Measurements from ENCODE around the gene TBC1D7. TPM values are rescaled to one million over a fixed set of nuclear protein-coding genes. Genes with fewer than 3 reads are reported as not detected.

The TBC1D7 gene
- total and polyA plus RNA-seq, 10 of the 15 experiments (the other 5 are each of a cell fraction or from before 2014, with no cell fraction given), result 20.1 to 65.9 (median 31.3) TPM

DNA sequence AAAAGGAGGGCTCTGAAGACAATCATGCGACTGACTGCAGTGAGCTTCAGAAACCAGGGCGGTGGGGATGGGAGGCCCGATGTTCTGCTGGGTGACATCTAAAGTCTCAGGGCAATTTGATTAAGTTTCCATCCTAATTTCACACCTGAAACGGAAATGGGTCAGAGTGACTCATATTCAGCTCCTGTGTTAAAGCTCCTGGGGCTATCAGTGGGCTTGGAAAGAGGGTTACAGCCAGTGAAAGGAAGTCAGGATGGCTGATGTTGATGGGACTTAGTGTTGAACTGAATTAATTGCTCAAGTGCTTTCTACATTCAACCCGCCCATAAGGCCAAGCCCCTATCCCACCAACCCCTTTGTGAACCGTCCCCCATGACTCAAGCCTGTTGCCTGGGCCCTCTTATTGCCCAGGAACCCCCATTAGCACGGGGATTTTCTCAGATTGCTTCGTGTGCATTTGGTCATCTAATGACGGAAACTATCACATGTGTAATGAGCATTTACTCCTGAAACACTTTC, 47.1 kb upstream of the TBC1D7 start (continued):
- no peak for TF ChIP-seq SUPT20H (IDR thresholded peaks at IDR 0.05; ENCODE audit: borderline replicate concordance, control insufficient read depth, low read depth, low read length)

DNA sequence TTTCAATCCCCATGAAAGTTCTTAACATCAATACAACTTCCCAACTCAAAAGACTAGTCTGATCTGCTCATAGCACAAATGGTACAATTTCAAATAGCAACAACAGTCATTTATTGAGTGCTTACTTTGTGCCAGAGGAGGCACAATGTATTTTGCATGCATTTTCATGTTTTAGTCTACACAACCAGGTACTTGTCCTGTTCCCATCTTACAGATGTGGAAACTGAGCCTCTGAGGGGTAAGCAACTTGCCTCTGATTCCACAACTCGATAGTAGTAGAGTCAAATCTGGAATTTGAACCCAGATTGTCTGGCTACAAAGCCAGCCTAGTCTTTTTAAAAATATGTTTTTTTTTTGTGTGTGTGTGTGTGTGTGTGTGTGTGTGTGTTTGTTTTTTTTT, 45.6 kb upstream of the TBC1D7 start:
- Histone ChIP-seq H3K79me2 (ENCODE audit: control insufficient read depth, insufficient read depth, low read length) (peaks cover 20% of the 10 kb centered on the region), H3K27me3 (replicated peaks in 1 of 2; ENCODE audit: control insufficient read depth in 2 of 2, insufficient read depth in 2 of 2, low read length in 1 of 2) (no peaks in the 10 kb centered on the region), H2AFZ (ENCODE audit: control insufficient read depth, low read depth, low read length) (no peak overlapping the region), H3K4me2 (ENCODE audit: control insufficient read depth, insufficient read depth) (peak overlapping the region; percentile 63), H4K20me1 (ENCODE audit: control insufficient read depth, insufficient read depth) (no peaks in the 10 kb centered on the region), H3K9ac (ENCODE audit: control insufficient read depth, insufficient read depth, low read length) (peak overlapping the region; percentile 7; the same call in 1 of the 2 replicates), H3K4me1 (ENCODE audit: control insufficient read depth, insufficient read depth, low read length) (peaks cover 57% of the 10 kb centered on the region), H3K9me3 (replicated peaks; ENCODE audit: control insufficient read depth, insufficient read depth, low read length) (peaks cover 5% of the 10 kb centered on the region; the same call in 2 of the 3 replicates), H3K27ac (ENCODE audit: control insufficient read depth, insufficient read depth) (peak overlapping the region; percentile 53), H3K36me3 (ENCODE audit: control insufficient read depth in 2 of 2, insufficient read depth in 2 of 2, low read length in 1 of 2) (peaks cover 2 to 6% of the 10 kb centered on the region in 2 experiments; a peak in 3 of 4 replicates), H3K4me3 (0 out of 2 replicates have a peak overlapping the region, but pooled peaks have one; percentile 13)
- no peak for DNase-seq (ENCODE audit: low read depth, low spot score)
- RAD21 ChIA-PET (ENCODE audit: unreplicated experiment), result interaction anchor here (1.1 to 2.8 kb wide), 9 partner anchors 10 to 202 kb away, joined by 4 to 104 read pairs (median 18); partner anchors contain the start of gene GFOD1
- BruUV-seq (replicated peaks), result no TSS peak
- WGBS (ENCODE audit: insufficient coverage, insufficient replicate concordance, low lambda C conversion rate, missing lambda C conversion rate), result 82% methylated on average over 1 of the region's 1 CpG
- POLR2A ChIA-PET, result interaction anchor here (1.0 to 2.5 kb wide), 6 partner anchors 12 to 110 kb away, joined by 3 to 45 read pairs (median 9); no protein-coding TSS in a partner anchor
- CTCF ChIA-PET, result interaction anchor here (1.0 to 2.8 kb wide), 6 partner anchors 17 to 111 kb away, joined by 3 to 41 read pairs (median 15); no protein-coding TSS in a partner anchor
- SMC1A ChIA-PET (ENCODE audit: uncharacterized antibody, unreplicated experiment), result interaction anchor here (1.3 to 5.1 kb wide), 9 partner anchors 10 to 202 kb away, joined by 3 to 178 read pairs (median 11); no protein-coding TSS in a partner anchor
- no peak for FAIRE-seq
- in situ Hi-C loops (cut with MboI), result no loop called here
- no peak for ATAC-seq
- intact Hi-C loops (cut with micrococcal nuclease; ENCODE audit: unreplicated experiment), result loop anchor here (2.0 kb wide), 1 partner anchor 37 kb away; no protein-coding TSS in a partner anchor
- TF ChIP-seq PAX8 (IDR thresholded peaks at IDR 0.05) (no peak), ZNF384 (IDR thresholded peaks at IDR 0.05; ENCODE audit: borderline replicate concordance, low read depth, low read length) (no peak), EP300 (IDR thresholded peaks at IDR 0.05; ENCODE audit: borderline replicate concordance in 1 of 2, control insufficient read depth in 1 of 2, low read depth in 2 of 2, low read length in 2 of 2) (no peak), JUND (IDR thresholded peaks at IDR 0.05; ENCODE audit: low read depth, low read length) (no peak), NFIC (IDR thresholded peaks at IDR 0.05; ENCODE audit: low read depth, low read length) (no peak), RELA (IDR thresholded peaks at IDR 0.05; ENCODE audit: borderline replicate concordance, partially characterized antibody) (no peak), MYC (IDR thresholded peaks at IDR 0.05; ENCODE audit: insufficient read depth, insufficient read length, insufficient replicate concordance, low read length, severe bottlenecking) (no peak), CREB1 (IDR thresholded peaks at IDR 0.05; ENCODE audit: low read depth) (no peak), POU2F2 (IDR thresholded peaks at IDR 0.05; ENCODE audit: borderline replicate concordance, low read depth, low read length) (no peak), SIN3A (IDR thresholded peaks at IDR 0.05; ENCODE audit: low read depth, low read length) (no peak), SMAD5 (IDR thresholded peaks at IDR 0.05; ENCODE audit: low read depth) (no peak), EZH2 (IDR thresholded peaks at IDR 0.05; ENCODE audit: borderline replicate concordance, control insufficient read depth, low read depth, low read length) (no peak)
- TF ChIP-seq, protein P1, sequence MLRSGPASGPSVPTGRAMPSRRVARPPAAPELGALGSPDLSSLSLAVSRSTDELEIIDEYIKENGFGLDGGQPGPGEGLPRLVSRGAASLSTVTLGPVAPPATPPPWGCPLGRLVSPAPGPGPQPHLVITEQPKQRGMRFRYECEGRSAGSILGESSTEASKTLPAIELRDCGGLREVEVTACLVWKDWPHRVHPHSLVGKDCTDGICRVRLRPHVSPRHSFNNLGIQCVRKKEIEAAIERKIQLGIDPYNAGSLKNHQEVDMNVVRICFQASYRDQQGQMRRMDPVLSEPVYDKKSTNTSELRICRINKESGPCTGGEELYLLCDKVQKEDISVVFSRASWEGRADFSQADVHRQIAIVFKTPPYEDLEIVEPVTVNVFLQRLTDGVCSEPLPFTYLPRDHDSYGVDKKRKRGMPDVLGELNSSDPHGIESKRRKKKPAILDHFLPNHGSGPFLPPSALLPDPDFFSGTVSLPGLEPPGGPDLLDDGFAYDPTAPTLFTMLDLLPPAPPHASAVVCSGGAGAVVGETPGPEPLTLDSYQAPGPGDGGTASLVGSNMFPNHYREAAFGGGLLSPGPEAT (IDR thresholded peaks at IDR 0.05; ENCODE audit: low read depth), result no peak
- TF ChIP-seq, protein P2, sequence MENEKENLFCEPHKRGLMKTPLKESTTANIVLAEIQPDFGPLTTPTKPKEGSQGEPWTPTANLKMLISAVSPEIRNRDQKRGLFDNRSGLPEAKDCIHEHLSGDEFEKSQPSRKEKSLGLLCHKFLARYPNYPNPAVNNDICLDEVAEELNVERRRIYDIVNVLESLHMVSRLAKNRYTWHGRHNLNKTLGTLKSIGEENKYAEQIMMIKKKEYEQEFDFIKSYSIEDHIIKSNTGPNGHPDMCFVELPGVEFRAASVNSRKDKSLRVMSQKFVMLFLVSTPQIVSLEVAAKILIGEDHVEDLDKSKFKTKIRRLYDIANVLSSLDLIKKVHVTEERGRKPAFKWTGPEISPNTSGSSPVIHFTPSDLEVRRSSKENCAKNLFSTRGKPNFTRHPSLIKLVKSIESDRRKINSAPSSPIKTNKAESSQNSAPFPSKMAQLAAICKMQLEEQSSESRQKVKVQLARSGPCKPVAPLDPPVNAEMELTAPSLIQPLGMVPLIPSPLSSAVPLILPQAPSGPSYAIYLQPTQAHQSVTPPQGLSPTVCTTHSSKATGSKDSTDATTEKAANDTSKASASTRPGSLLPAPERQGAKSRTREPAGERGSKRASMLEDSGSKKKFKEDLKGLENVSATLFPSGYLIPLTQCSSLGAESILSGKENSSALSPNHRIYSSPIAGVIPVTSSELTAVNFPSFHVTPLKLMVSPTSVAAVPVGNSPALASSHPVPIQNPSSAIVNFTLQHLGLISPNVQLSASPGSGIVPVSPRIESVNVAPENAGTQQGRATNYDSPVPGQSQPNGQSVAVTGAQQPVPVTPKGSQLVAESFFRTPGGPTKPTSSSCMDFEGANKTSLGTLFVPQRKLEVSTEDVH (IDR thresholded peaks at IDR 0.05; ENCODE audit: low read depth, partially characterized antibody), result no peak

Measured in GM12878 (cell line).